ENCODE results near the gene RNF215.
"Not testable (repeated sequence)": the region's sequence is repeated elsewhere in the genome, so short reads cannot be mapped to it uniquely, and the experiment has no call there.

RNF215 gene

GRCh38 chr22:30420347-30421125 is 33.3 kb upstream of the RNF215 start:
- no peak for DNase-seq

- DNase-seq, result no peak
These were observed 29.6 kb upstream of the RNF215 start for GRCh38 chr22:30416837-30417236.

- no peak for DNase-seq
These were observed 29.2 kb upstream of the RNF215 start for GRCh38 chr22:30416403-30416802.

GRCh38 chr22:30414525-30415047 is 27.4 kb upstream of the RNF215 start:
- no peak for DNase-seq

GRCh38 chr22:30413745-30414524 is 26.7 kb upstream of the RNF215 start:
- DNase-seq, result no peak

- DNase-seq, result no peak
These were observed 25.8 kb upstream of the RNF215 start for GRCh38 chr22:30413001-30413400.

GRCh38 chr22:30411780-30412179 is 24.6 kb upstream of the RNF215 start:
- no peak for DNase-seq

GRCh38 chr22:30408388-30409102 is 21.3 kb upstream of the RNF215 start:
- no peak for DNase-seq

- DNase-seq, result no peak
These were observed 19.2 kb upstream of the RNF215 start for GRCh38 chr22:30406400-30406799.

- DNase-seq, result no peak
These were observed 18.5 kb upstream of the RNF215 start for GRCh38 chr22:30405731-30406130.

GRCh38 chr22:30404307-30404706 is 17.1 kb upstream of the RNF215 start:
- no peak for DNase-seq

- not testable (repeated sequence) for DNase-seq
These were observed 15.5 kb upstream of the RNF215 start for GRCh38 chr22:30402766-30403104.

GRCh38 chr22:30402028-30402765 is 15.0 kb upstream of the RNF215 start:
- DNase-seq, result no peak

GRCh38 chr22:30401024-30401423 is 13.8 kb upstream of the RNF215 start:
- DNase-seq, result not testable (repeated sequence)

- no peak for DNase-seq
These were observed 12.9 kb upstream of the RNF215 start for GRCh38 chr22:30400159-30400558.

- no peak for DNase-seq
These were observed 12.5 kb upstream of the RNF215 start for GRCh38 chr22:30399718-30400117.

- no peak for DNase-seq
These were observed 11.8 kb upstream of the RNF215 start for GRCh38 chr22:30398685-30399680.

GRCh38 chr22:30397656-30398635 is 10.7 kb upstream of the RNF215 start:
- DNase-seq, result no peak

- DNase-seq, result peak; percentile 48 to 53
These were observed 9.9 kb upstream of the RNF215 start, which contains the start of gene SEC14L2 for GRCh38 chr22:30396871-30397655. Gene SEC14L2, plus strand, starts transcription at chr22:30397018. Its CDS starts 99 bp downstream, at chr22:30397117.
